ENCODE measurements around the gene RUFY4. TPM values are rescaled to one million over a fixed set of nuclear protein-coding genes. Genes with fewer than 3 reads are reported as not detected.

RUFY4 gene
- total RNA-seq, 4 donors from 2014 or later: 0.25 TPM; not detected in 3

DNA sequence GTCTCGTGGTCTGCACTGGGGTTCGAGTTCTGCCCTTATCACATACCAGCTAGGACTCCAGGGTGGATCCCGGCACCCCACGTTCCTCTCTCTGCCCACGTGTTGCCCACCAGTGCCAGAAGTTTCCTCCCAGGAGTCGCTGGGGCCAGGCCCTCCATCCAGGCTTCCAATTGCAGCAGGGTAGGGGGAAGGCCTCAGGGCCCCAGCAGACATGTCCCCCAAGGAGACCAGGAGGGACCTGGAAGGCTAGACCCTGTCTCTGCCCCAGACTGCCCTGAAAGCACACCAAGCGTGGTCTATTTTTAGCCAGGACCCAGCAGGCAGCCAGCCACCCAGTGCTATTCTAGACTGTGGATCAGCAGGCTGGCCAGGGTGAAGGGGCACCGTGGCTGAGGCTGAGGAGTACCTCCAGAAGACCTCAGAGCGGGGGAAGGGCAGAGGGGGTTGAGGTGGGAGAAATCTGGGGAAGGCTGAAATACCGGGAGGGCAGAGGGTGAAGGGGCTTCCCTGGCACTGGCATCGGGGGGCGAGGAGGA, 47.4 kb upstream of the RUFY4 start:
- Histone ChIP-seq H3K36me3 (no peaks in the 10 kb centered on the region), H3K4me3 (peak overlapping the region in 3 of 4 donors; percentile 31 to 48 (median 40)), H3K9me3 (no peaks in the 10 kb centered on the region), H3K27me3 (no peaks in the 10 kb centered on the region), H3K4me1 (peaks cover 82 to 97% of the 10 kb centered on the region in 2 donors), H3K27ac (peak overlapping the region; percentile 95 to 99 (median 98))
- in situ Hi-C loops (cut with MboI; ENCODE audit: low sequenced_read_pairs in 4 of 4): no loop called here
- TF ChIP-seq, protein P1, sequence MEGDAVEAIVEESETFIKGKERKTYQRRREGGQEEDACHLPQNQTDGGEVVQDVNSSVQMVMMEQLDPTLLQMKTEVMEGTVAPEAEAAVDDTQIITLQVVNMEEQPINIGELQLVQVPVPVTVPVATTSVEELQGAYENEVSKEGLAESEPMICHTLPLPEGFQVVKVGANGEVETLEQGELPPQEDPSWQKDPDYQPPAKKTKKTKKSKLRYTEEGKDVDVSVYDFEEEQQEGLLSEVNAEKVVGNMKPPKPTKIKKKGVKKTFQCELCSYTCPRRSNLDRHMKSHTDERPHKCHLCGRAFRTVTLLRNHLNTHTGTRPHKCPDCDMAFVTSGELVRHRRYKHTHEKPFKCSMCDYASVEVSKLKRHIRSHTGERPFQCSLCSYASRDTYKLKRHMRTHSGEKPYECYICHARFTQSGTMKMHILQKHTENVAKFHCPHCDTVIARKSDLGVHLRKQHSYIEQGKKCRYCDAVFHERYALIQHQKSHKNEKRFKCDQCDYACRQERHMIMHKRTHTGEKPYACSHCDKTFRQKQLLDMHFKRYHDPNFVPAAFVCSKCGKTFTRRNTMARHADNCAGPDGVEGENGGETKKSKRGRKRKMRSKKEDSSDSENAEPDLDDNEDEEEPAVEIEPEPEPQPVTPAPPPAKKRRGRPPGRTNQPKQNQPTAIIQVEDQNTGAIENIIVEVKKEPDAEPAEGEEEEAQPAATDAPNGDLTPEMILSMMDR (IDR thresholded peaks at IDR 0.05 in 4 of 5, conservative IDR thresholded peaks at IDR 0.05 in 1 of 5): no peak
- peak; percentile 58 to 67 for TF ChIP-seq POLR2A (IDR thresholded peaks at IDR 0.05)
- ATAC-seq: peak; percentile 65 to 68
- peak; percentile 79 to 93 for DNase-seq
- intact Hi-C loops (cut with DNase I; ENCODE audit: low total_unique reads): loop anchor here (10.0 kb wide), 1 partner anchor 1337 kb away; no protein-coding TSS in a partner anchor

- TF ChIP-seq, protein P1 (IDR thresholded peaks at IDR 0.05 in 4 of 5, conservative IDR thresholded peaks at IDR 0.05 in 1 of 5): no peak
- TF ChIP-seq POLR2A (IDR thresholded peaks at IDR 0.05): no peak
- H3K4me3 ChIP-seq: no peak overlapping the region
- H3K4me1 ChIP-seq: peaks cover 82 to 93% of the 10 kb centered on the region in 2 donors
- H3K27ac ChIP-seq: peak overlapping the region; percentile 95 to 99 (median 98)
- DNase-seq (no peak), ATAC-seq (peak in 1 of 2 donors; percentile 26)
- intact Hi-C loops (cut with DNase I; ENCODE audit: low total_unique reads): loop anchor here (10.0 kb wide), 1 partner anchor 1337 kb away; no protein-coding TSS in a partner anchor
- H3K9me3 ChIP-seq: no peaks in the 10 kb centered on the region
- in situ Hi-C loops (cut with MboI; ENCODE audit: low sequenced_read_pairs in 4 of 4): no loop called here
- H3K36me3 ChIP-seq: no peaks in the 10 kb centered on the region
- H3K27me3 ChIP-seq: no peaks in the 10 kb centered on the region
Measured at GRCh38 chr2:218022131-218022850, 46.8 kb upstream of the RUFY4 start.

DNA sequence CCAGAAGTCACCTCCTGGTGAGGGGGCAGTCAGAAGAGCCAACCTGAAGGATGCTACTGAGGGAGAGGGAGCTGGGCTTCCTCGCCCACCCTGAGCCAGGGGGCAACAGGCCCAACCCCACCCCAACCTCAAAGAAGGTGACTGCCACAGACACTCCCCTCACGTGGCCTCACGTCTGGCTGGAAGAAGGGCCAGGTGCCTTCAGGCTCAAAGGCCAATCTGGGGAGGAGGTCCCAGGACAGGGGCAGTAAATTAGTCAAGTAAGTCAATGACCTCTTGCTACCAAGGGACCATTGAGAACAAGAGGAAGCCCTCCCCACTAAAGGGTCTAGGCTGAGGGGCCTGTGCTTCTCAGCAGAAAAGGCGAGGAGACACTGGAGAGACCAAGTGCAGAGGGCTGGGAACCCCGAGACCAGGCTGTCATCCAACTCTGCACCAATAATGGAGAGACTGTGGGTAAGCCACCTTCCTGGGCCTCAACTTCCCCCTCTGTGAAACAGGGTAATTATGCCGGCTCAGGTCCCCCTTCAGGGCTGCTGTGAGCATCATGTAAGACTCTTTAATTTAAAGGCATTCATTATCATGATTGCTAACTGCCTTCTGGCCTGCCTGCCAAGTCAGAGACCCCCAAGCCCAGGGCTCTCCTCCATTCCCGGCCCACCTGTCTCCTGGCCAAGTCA, 46.1 kb upstream of the RUFY4 start:
- intact Hi-C loops (cut with DNase I; ENCODE audit: low total_unique reads) (loop anchor here (10.0 kb wide), 1 partner anchor 1338 kb away; no protein-coding TSS in a partner anchor), in situ Hi-C loops (cut with MboI; ENCODE audit: low sequenced_read_pairs in 4 of 4) (no loop called here)
- H3K9me3 ChIP-seq: no peaks in the 10 kb centered on the region
- ATAC-seq (no peak), DNase-seq (peak in 1 of 2 donors; percentile 16)
- no peak for TF ChIP-seq POLR2A (IDR thresholded peaks at IDR 0.05)
- TF ChIP-seq, protein P1 (IDR thresholded peaks at IDR 0.05 in 4 of 5, conservative IDR thresholded peaks at IDR 0.05 in 1 of 5): no peak
- H3K4me3 ChIP-seq: no peak overlapping the region
- no peaks in the 10 kb centered on the region for H3K27me3 ChIP-seq
- H3K27ac ChIP-seq: peak overlapping the region; percentile 95 to 99 (median 98)
- H3K4me1 ChIP-seq: peaks cover 77 to 86% of the 10 kb centered on the region in 2 donors
- H3K36me3 ChIP-seq: no peaks in the 10 kb centered on the region

- Histone ChIP-seq H3K4me3 (no peak overlapping the region), H3K36me3 (no peaks in the 10 kb centered on the region), H3K9me3 (no peaks in the 10 kb centered on the region), H3K27me3 (no peaks in the 10 kb centered on the region), H3K27ac (peak overlapping the region; percentile 95 to 99 (median 98)), H3K4me1 (peaks cover 71 to 81% of the 10 kb centered on the region in 2 donors)
- TF ChIP-seq POLR2A (IDR thresholded peaks at IDR 0.05): no peak
- TF ChIP-seq, protein P1 (IDR thresholded peaks at IDR 0.05 in 4 of 5, conservative IDR thresholded peaks at IDR 0.05 in 1 of 5): no peak
- DNase-seq (peak in 1 of 2 donors; percentile 11), ATAC-seq (no peak)
- in situ Hi-C loops (cut with MboI; ENCODE audit: low sequenced_read_pairs in 4 of 4) (no loop called here), intact Hi-C loops (cut with DNase I; ENCODE audit: low total_unique reads) (loop anchor here (10.0 kb wide), 1 partner anchor 1339 kb away; no protein-coding TSS in a partner anchor)
Measured at GRCh38 chr2:218023636-218024035, 45.4 kb upstream of the RUFY4 start.
